Measurements from ENCODE around the gene OPN1MW.
"Not testable (repeated sequence)": the region's sequence is repeated elsewhere in the genome, so short reads cannot be mapped to it uniquely, and the experiment has no call there.

The OPN1MW gene

DNA sequence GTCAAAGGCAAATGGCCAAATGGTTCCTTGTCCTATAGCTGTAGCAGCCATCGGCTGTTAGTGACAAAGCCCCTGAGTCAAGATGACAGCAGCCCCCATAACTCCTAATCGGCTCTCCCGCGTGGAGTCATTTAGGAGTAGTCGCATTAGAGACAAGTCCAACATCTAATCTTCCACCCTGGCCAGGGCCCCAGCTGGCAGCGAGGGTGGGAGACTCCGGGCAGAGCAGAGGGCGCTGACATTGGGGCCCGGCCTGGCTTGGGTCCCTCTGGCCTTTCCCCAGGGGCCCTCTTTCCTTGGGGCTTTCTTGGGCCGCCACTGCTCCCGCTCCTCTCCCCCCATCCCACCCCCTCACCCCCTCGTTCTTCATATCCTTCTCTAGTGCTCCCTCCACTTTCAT lies 42.2 kb upstream of the OPN1MW start:
- H2AFZ ChIP-seq (ENCODE audit: low read depth, low read length) = no peak overlapping the region
- H3K36me3 ChIP-seq (replicated peaks; ENCODE audit: low read depth, low read length) = no peaks in the 10 kb centered on the region
- peaks cover 9% of the 10 kb centered on the region for H3K27me3 ChIP-seq (ENCODE audit: low read depth, low read length)
- no peak overlapping the region for H3K27ac ChIP-seq (ENCODE audit: low read length)
- no peaks in the 10 kb centered on the region for H4K20me1 ChIP-seq (ENCODE audit: insufficient read depth, low read length)
- H3K4me2 ChIP-seq (ENCODE audit: low read length) = no peak overlapping the region
- H3K4me3 ChIP-seq (ENCODE audit: low read length) = no peak overlapping the region
- H3K4me1 ChIP-seq (ENCODE audit: low read length) = no peaks in the 10 kb centered on the region
- TF ChIP-seq EZH2phosphoT487 (IDR thresholded peaks at IDR 0.05; ENCODE audit: low read depth) = no peak
- TF ChIP-seq, protein P1, sequence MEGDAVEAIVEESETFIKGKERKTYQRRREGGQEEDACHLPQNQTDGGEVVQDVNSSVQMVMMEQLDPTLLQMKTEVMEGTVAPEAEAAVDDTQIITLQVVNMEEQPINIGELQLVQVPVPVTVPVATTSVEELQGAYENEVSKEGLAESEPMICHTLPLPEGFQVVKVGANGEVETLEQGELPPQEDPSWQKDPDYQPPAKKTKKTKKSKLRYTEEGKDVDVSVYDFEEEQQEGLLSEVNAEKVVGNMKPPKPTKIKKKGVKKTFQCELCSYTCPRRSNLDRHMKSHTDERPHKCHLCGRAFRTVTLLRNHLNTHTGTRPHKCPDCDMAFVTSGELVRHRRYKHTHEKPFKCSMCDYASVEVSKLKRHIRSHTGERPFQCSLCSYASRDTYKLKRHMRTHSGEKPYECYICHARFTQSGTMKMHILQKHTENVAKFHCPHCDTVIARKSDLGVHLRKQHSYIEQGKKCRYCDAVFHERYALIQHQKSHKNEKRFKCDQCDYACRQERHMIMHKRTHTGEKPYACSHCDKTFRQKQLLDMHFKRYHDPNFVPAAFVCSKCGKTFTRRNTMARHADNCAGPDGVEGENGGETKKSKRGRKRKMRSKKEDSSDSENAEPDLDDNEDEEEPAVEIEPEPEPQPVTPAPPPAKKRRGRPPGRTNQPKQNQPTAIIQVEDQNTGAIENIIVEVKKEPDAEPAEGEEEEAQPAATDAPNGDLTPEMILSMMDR (IDR thresholded peaks at IDR 0.05; ENCODE audit: low read depth, low read length) = no peak
- no peaks in the 10 kb centered on the region for H3K79me2 ChIP-seq (ENCODE audit: low read length)
- no peak overlapping the region for H3K9ac ChIP-seq (ENCODE audit: low read length)
- no peaks in the 10 kb centered on the region for H3K9me3 ChIP-seq (ENCODE audit: insufficient read depth, low read length)

DNA sequence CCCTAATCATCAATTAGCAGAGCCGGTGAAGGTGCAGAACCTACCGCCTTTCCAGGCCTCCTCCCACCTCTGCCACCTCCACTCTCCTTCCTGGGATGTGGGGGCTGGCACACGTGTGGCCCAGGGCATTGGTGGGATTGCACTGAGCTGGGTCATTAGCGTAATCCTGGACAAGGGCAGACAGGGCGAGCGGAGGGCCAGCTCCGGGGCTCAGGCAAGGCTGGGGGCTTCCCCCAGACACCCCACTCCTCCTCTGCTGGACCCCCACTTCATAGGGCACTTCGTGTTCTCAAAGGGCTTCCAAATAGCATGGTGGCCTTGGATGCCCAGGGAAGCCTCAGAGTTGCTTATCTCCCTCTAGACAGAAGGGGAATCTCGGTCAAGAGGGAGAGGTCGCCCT lies 41.7 kb upstream of the OPN1MW start:
- H3K4me1 ChIP-seq (ENCODE audit: low read length) = no peaks in the 10 kb centered on the region
- H2AFZ ChIP-seq (ENCODE audit: low read depth, low read length) = no peak overlapping the region
- no peak for TF ChIP-seq EZH2phosphoT487 (IDR thresholded peaks at IDR 0.05; ENCODE audit: low read depth)
- TF ChIP-seq, protein P1 (IDR thresholded peaks at IDR 0.05; ENCODE audit: low read depth, low read length) = no peak
- no peak overlapping the region for H3K4me3 ChIP-seq (ENCODE audit: low read length)
- no peak overlapping the region for H3K27ac ChIP-seq (ENCODE audit: low read length)
- no peaks in the 10 kb centered on the region for H3K79me2 ChIP-seq (ENCODE audit: low read length)
- no peaks in the 10 kb centered on the region for H3K36me3 ChIP-seq (replicated peaks; ENCODE audit: low read depth, low read length)
- no peaks in the 10 kb centered on the region for H3K9me3 ChIP-seq (ENCODE audit: insufficient read depth, low read length)
- H3K4me2 ChIP-seq (ENCODE audit: low read length) = no peak overlapping the region
- H3K27me3 ChIP-seq (ENCODE audit: low read depth, low read length) = peaks cover 5% of the 10 kb centered on the region
- H4K20me1 ChIP-seq (ENCODE audit: insufficient read depth, low read length) = no peaks in the 10 kb centered on the region
- H3K9ac ChIP-seq (ENCODE audit: low read length) = no peak overlapping the region

DNA sequence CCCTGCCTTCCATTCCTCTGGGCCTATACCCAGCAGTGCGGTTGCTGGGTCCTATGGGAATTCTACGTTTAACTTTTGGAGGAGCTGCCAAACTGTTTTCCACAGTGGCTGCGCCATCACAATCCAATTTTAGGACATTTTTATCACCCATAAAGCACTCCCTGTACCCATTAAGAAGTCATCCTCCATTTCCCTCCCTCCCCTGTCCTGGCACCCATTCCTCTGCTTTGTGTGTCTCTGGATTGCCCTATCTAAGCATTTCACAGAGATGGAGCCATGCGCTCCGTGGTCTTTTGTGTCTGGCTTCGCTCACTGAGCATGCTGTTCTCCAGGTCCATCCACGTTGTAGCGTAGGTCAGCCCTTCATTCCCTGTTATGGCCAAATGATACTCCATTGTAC lies 40.0 kb upstream of the OPN1MW start:
- H3K36me3 ChIP-seq (replicated peaks; ENCODE audit: low read depth, low read length) = no peaks in the 10 kb centered on the region
- H3K4me3 ChIP-seq (ENCODE audit: low read length) = no peak overlapping the region

DNA sequence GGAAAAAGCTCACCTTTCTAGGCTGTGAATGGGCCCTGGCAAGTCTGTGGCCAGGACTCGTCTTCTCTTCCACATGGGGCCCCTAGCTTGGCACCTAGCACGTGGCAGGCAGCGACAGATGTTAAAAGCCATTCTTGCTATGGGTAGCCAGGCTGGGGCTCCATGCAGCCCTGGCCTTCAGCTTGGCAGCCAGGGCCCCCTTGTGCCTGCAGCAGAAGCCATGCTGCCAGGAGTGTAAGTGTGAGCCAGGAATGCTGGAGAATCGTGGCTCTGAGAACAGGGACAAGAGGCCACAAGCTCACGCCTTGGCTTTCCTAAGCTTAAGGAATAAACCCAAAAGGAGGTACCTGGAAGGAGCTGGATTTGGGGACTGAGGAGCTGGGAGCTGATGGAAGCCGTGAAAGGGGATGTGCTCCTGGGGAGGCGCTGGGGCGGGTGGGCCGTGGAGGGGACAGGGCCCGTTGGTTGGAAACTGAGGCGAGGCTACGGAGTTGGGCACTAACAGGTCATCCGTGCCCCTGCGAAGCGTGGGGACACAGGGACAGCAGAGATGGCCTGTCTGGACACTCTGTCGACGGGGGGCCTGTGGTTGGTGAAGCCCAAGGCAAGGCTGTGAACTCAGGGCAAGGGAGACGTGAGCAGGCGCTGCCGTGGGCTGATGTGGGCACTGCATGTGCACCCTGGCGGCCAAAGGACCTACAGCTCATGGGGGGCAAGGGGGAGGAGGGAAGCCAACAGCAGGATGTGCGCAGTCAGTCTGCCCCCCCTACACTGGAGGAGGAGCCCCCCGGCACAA lies 39.2 kb upstream of the OPN1MW start:
- TF ChIP-seq EZH2phosphoT487 (IDR thresholded peaks at IDR 0.05; ENCODE audit: low read depth) = no peak
- TF ChIP-seq, protein P1 (IDR thresholded peaks at IDR 0.05; ENCODE audit: low read depth, low read length) = no peak
- Histone ChIP-seq H3K4me2 (ENCODE audit: low read length) (no peak overlapping the region), H3K9me3 (ENCODE audit: insufficient read depth, low read length) (no peaks in the 10 kb centered on the region), H3K27me3 (ENCODE audit: low read depth, low read length) (no peaks in the 10 kb centered on the region), H3K27ac (ENCODE audit: low read length) (no peak overlapping the region), H4K20me1 (ENCODE audit: insufficient read depth, low read length) (no peaks in the 10 kb centered on the region), H3K79me2 (ENCODE audit: low read length) (no peaks in the 10 kb centered on the region), H3K4me3 (ENCODE audit: low read length) (no peak overlapping the region), H2AFZ (ENCODE audit: low read depth, low read length) (no peak overlapping the region), H3K4me1 (ENCODE audit: low read length) (no peaks in the 10 kb centered on the region), H3K36me3 (replicated peaks; ENCODE audit: low read depth, low read length) (no peaks in the 10 kb centered on the region), H3K9ac (ENCODE audit: low read length) (no peak overlapping the region)

More for the DNA sequence above, 40.0 kb upstream of the OPN1MW start:
- H3K9me3 ChIP-seq (ENCODE audit: insufficient read depth, low read length) = no peaks in the 10 kb centered on the region
- no peak overlapping the region for H3K4me2 ChIP-seq (ENCODE audit: low read length)
- H4K20me1 ChIP-seq (ENCODE audit: insufficient read depth, low read length) = no peaks in the 10 kb centered on the region
- H3K9ac ChIP-seq (ENCODE audit: low read length) = no peak overlapping the region
- H3K27ac ChIP-seq (ENCODE audit: low read length) = no peak overlapping the region
- no peaks in the 10 kb centered on the region for H3K79me2 ChIP-seq (ENCODE audit: low read length)
- H3K4me1 ChIP-seq (ENCODE audit: low read length) = no peaks in the 10 kb centered on the region
- H3K27me3 ChIP-seq (ENCODE audit: low read depth, low read length) = no peaks in the 10 kb centered on the region
- TF ChIP-seq, protein P1 (IDR thresholded peaks at IDR 0.05; ENCODE audit: low read depth, low read length) = no peak
- no peak for TF ChIP-seq EZH2phosphoT487 (IDR thresholded peaks at IDR 0.05; ENCODE audit: low read depth)
- no peak overlapping the region for H2AFZ ChIP-seq (ENCODE audit: low read depth, low read length)

DNA sequence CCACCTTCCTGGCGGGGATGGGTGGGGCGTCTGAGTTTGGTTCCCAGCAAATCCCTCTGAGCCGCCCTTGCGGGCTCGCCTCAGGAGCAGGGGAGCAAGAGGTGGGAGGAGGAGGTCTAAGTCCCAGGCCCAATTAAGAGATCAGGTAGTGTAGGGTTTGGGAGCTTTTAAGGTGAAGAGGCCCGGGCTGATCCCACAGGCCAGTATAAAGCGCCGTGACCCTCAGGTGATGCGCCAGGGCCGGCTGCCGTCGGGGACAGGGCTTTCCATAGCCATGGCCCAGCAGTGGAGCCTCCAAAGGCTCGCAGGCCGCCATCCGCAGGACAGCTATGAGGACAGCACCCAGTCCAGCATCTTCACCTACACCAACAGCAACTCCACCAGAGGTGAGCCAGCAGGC lies 38.4 kb upstream of the OPN1MW start, which contains the start of gene OPN1LW:
OPN1LW (plus strand) TSS at position 234 of the 400 bp plus-strand sequence; CDS start at position 275, 41 bp downstream.
- not testable (repeated sequence) for H3K27ac ChIP-seq (ENCODE audit: low read length); H3K27me3 ChIP-seq (ENCODE audit: low read depth, low read length); H3K36me3 ChIP-seq (replicated peaks; ENCODE audit: low read depth, low read length); H3K4me1 ChIP-seq (ENCODE audit: low read length); H4K20me1 ChIP-seq (ENCODE audit: insufficient read depth, low read length); H3K9ac ChIP-seq (ENCODE audit: low read length); H3K4me2 ChIP-seq (ENCODE audit: low read length); H3K4me3 ChIP-seq (ENCODE audit: low read length); H2AFZ ChIP-seq (ENCODE audit: low read depth, low read length); H3K79me2 ChIP-seq (ENCODE audit: low read length); H3K9me3 ChIP-seq (ENCODE audit: insufficient read depth, low read length)

DNA sequence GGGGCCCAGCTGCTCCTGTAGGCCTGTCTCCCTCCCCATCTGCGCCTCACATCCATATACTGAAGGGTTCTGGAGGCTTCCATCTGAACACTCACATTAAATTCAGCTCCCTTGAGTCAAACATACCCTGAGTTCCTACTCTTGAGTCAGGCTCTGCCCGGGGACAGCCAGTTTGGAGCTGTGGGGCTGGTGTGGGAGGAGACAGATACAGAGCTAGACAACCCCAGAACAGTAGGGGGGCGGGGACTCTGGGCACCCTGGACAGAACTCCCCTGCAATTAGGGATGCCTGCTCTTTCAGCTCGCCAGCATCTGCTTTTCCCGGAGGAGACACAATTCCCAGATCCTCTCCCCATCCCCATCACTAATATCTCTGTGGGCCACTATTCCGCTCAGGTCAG lies 31.4 kb upstream of the OPN1MW start:
- not testable (repeated sequence) for H4K20me1 ChIP-seq (ENCODE audit: insufficient read depth, low read length); H3K4me1 ChIP-seq (ENCODE audit: low read length); H3K36me3 ChIP-seq (replicated peaks; ENCODE audit: low read depth, low read length); H3K4me3 ChIP-seq (ENCODE audit: low read length); H3K4me2 ChIP-seq (ENCODE audit: low read length); H3K9me3 ChIP-seq (ENCODE audit: insufficient read depth, low read length); H2AFZ ChIP-seq (ENCODE audit: low read depth, low read length); H3K9ac ChIP-seq (ENCODE audit: low read length); H3K79me2 ChIP-seq (ENCODE audit: low read length); H3K27ac ChIP-seq (ENCODE audit: low read length); H3K27me3 ChIP-seq (ENCODE audit: low read depth, low read length)
